KMS-11 (cell line): ENCODE measurements around the gene KDM2B.

Experiments
- H2AFZ ChIP-seq: fragments of 200-600 bp; sonication (generic); 2 replicates; pipeline ENCODE4 v1.6.1; 2016; ENCODE audit warnings: antibody characterized with exemption, mixed run types, low read depth
- H3K27ac ChIP-seq: fragments of 200-600 bp; sonication (generic); 2 replicates; pipeline ENCODE4 v1.6.1; 2016; ENCODE audit warnings: mild to moderate bottlenecking, mixed run types
- H3K27me3 ChIP-seq: fragments of 200-600 bp; sonication (generic); 2 replicates; pipeline ENCODE4 v1.6.1; 2017; ENCODE audit warnings: mild to moderate bottlenecking, low read depth, mixed run types, moderate library complexity; ENCODE audit not compliant: insufficient read depth
- H3K36me3 ChIP-seq: fragments of 200-600 bp; sonication (generic); 2 replicates; pipeline ENCODE4 v1.6.1; 2017; ENCODE audit warnings: mild to moderate bottlenecking, mixed run types; ENCODE audit not compliant: insufficient read depth
- H3K4me1 ChIP-seq: fragments of 200-600 bp; sonication (generic); 2 replicates; pipeline ENCODE4 v1.6.1; 2016; ENCODE audit warnings: mild to moderate bottlenecking, low read depth, mixed run types; ENCODE audit not compliant: poor library complexity, severe bottlenecking
- H3K4me2 ChIP-seq: fragments of 200-600 bp; sonication (generic); 2 replicates; pipeline ENCODE4 v1.7.0; 2016; ENCODE audit warnings: mild to moderate bottlenecking, mixed run types
- H3K4me3 ChIP-seq: fragments of 200-600 bp; sonication (generic); IDR thresholded peaks from 2 replicates; pipeline ENCODE4 v1.6.1; 2017; ENCODE audit warnings: low read depth, low read length, mixed read lengths; ENCODE audit not compliant: insufficient read depth
- H3K79me2 ChIP-seq: fragments of 200-600 bp; sonication (generic); 2 replicates; pipeline ENCODE4 v1.6.1; 2016; ENCODE audit warnings: low read depth, mixed run types; ENCODE audit not compliant: insufficient read depth
- H3K9ac ChIP-seq: fragments of 200-600 bp; sonication (generic); 2 replicates; pipeline ENCODE4 v1.6.1; 2016; ENCODE audit warnings: mild to moderate bottlenecking, mixed run types
- H4K20me1 ChIP-seq: fragments of 200-600 bp; sonication (generic); 2 replicates; pipeline ENCODE4 v1.6.1; 2016; ENCODE audit warnings: mild to moderate bottlenecking, mixed run types; ENCODE audit not compliant: insufficient read depth
- CTCF ChIP-seq: fragments of 200-600 bp; sonication (generic); conservative IDR thresholded peaks from 2 replicates; pipeline ENCODE4 v1.6.1; 2017; ENCODE audit warnings: low read depth, mild to moderate bottlenecking, antibody characterized with exemption, low read length, moderate library complexity, mixed read lengths

The KDM2B gene

GRCh38 chr12:121439715-121440114 is 141.1 kb downstream of the KDM2B start:
- no peaks in the 10 kb centered on the region for H3K27me3 ChIP-seq
- H4K20me1 ChIP-seq = no peaks in the 10 kb centered on the region
- no peaks in the 10 kb centered on the region for H3K4me1 ChIP-seq
- no peak overlapping the region for H3K4me3 ChIP-seq
- H2AFZ ChIP-seq = no peak overlapping the region
- no peak overlapping the region for H3K9ac ChIP-seq
- no peak overlapping the region for H3K4me2 ChIP-seq
- no peaks in the 10 kb centered on the region for H3K36me3 ChIP-seq
- H3K79me2 ChIP-seq = no peaks in the 10 kb centered on the region
- no peak for TF ChIP-seq CTCF
- no peak overlapping the region for H3K27ac ChIP-seq

GRCh38 chr12:121438905-121439304 is 141.9 kb downstream of the KDM2B start:
- Histone ChIP-seq H3K27ac (no peak overlapping the region), H3K4me3 (no peak overlapping the region), H4K20me1 (no peaks in the 10 kb centered on the region), H2AFZ (no peak overlapping the region), H3K36me3 (no peaks in the 10 kb centered on the region), H3K79me2 (no peaks in the 10 kb centered on the region), H3K9ac (no peak overlapping the region), H3K4me1 (no peaks in the 10 kb centered on the region), H3K4me2 (no peak overlapping the region), H3K27me3 (no peaks in the 10 kb centered on the region)
- TF ChIP-seq CTCF = no peak

- no peak overlapping the region for H2AFZ ChIP-seq
- no peak for TF ChIP-seq CTCF
- no peaks in the 10 kb centered on the region for H4K20me1 ChIP-seq
- H3K79me2 ChIP-seq = no peaks in the 10 kb centered on the region
- H3K27ac ChIP-seq = no peak overlapping the region
- H3K9ac ChIP-seq = no peak overlapping the region
- H3K36me3 ChIP-seq = no peaks in the 10 kb centered on the region
- H3K4me3 ChIP-seq = no peak overlapping the region
- no peaks in the 10 kb centered on the region for H3K27me3 ChIP-seq
- H3K4me1 ChIP-seq = no peaks in the 10 kb centered on the region
- no peak overlapping the region for H3K4me2 ChIP-seq
Observed at GRCh38 chr12:121436706-121437105, 144.1 kb downstream of the KDM2B start.

GRCh38 chr12:121432740-121433480 is 147.9 kb downstream of the KDM2B start:
- no peaks in the 10 kb centered on the region for H3K27me3 ChIP-seq
- H3K9ac ChIP-seq = no peak overlapping the region
- H4K20me1 ChIP-seq = no peaks in the 10 kb centered on the region
- H3K36me3 ChIP-seq = no peaks in the 10 kb centered on the region
- H3K4me1 ChIP-seq = no peaks in the 10 kb centered on the region
- no peak overlapping the region for H3K4me2 ChIP-seq
- H3K27ac ChIP-seq = no peak overlapping the region
- no peaks in the 10 kb centered on the region for H3K79me2 ChIP-seq
- TF ChIP-seq CTCF = no peak
- no peak overlapping the region for H2AFZ ChIP-seq
- H3K4me3 ChIP-seq = no peak overlapping the region
